ENCODE results near the gene ATP6V1A. TPM values are rescaled to one million over a fixed set of nuclear protein-coding genes. Genes with fewer than 3 reads are reported as not detected.
A peak's percentile ranks its signal among the peaks of the same experiment; 100 is the strongest.

Gene ATP6V1A
- total RNA-seq, 4 donors from 2014 or later, result 21.0 to 23.5 (median 22.8) TPM

GRCh38 chr3:113783463-113783862 is 36.6 kb downstream of the ATP6V1A start:
- Histone ChIP-seq H3K9me3 (no peaks in the 10 kb centered on the region), H3K4me3 (no peak overlapping the region), H3K4me1 (peaks cover 6 to 13% (median 10%) of the 10 kb centered on the region in 4 donors), H3K27ac (replicated peaks in 1 of 4) (peak overlapping the region in 1 of 4 donors; percentile 2), H3K27me3 (no peaks in the 10 kb centered on the region), H3K36me3 (peaks cover 12 to 37% (median 19%) of the 10 kb centered on the region in 4 donors)
- intact Hi-C loops (cut with DNase I), result no loop called here
- no peak for DNase-seq (ENCODE audit: extremely low spot score)
- TF ChIP-seq POLR2A (IDR thresholded peaks at IDR 0.05; ENCODE audit: low read depth), result no peak
- no peak for TF ChIP-seq POLR2AphosphoS5 (IDR thresholded peaks at IDR 0.05)
- no peak for TF ChIP-seq EP300 (IDR thresholded peaks at IDR 0.05)
- TF ChIP-seq CTCF (IDR thresholded peaks at IDR 0.05), result no peak

GRCh38 chr3:113783980-113784379 is 37.1 kb downstream of the ATP6V1A start:
- H3K27me3 ChIP-seq, result no peaks in the 10 kb centered on the region
- H3K4me3 ChIP-seq, result no peak overlapping the region
- H3K27ac ChIP-seq (replicated peaks in 1 of 4), result peak overlapping the region in 1 of 4 donors; percentile 5
- H3K36me3 ChIP-seq, result peaks cover 17 to 42% (median 25%) of the 10 kb centered on the region in 4 donors
- no peak for TF ChIP-seq CTCF (IDR thresholded peaks at IDR 0.05)
- no peak for TF ChIP-seq EP300 (IDR thresholded peaks at IDR 0.05)
- TF ChIP-seq POLR2A (IDR thresholded peaks at IDR 0.05; ENCODE audit: low read depth), result no peak
- no peak for TF ChIP-seq POLR2AphosphoS5 (IDR thresholded peaks at IDR 0.05)
- H3K9me3 ChIP-seq, result no peaks in the 10 kb centered on the region
- intact Hi-C loops (cut with DNase I), result no loop called here
- H3K4me1 ChIP-seq, result peaks cover 6 to 13% (median 10%) of the 10 kb centered on the region in 4 donors
- DNase-seq (ENCODE audit: extremely low spot score), result no peak
- WGBS, result 57% methylated on average over 4 of the region's 4 CpGs

- Histone ChIP-seq H3K27me3 (no peaks in the 10 kb centered on the region), H3K36me3 (peaks cover 22 to 82% (median 62%) of the 10 kb centered on the region in 4 donors), H3K27ac (replicated peaks in 1 of 4) (no peak overlapping the region), H3K4me1 (no peaks in the 10 kb centered on the region), H3K4me3 (no peak overlapping the region), H3K9me3 (no peaks in the 10 kb centered on the region)
- no peak for TF ChIP-seq EP300 (IDR thresholded peaks at IDR 0.05)
- TF ChIP-seq POLR2A (IDR thresholded peaks at IDR 0.05; ENCODE audit: low read depth), result no peak
- TF ChIP-seq POLR2AphosphoS5 (IDR thresholded peaks at IDR 0.05), result no peak
- TF ChIP-seq CTCF (IDR thresholded peaks at IDR 0.05), result no peak
- intact Hi-C loops (cut with DNase I), result no loop called here
- no peak for DNase-seq (ENCODE audit: extremely low spot score)
These were observed 44.5 kb downstream of the ATP6V1A start for GRCh38 chr3:113791381-113791780.

GRCh38 chr3:113794526-113794925 is 47.7 kb downstream of the ATP6V1A start:
- no peak for DNase-seq (ENCODE audit: extremely low spot score)
- intact Hi-C loops (cut with DNase I), result no loop called here
- TF ChIP-seq EP300 (IDR thresholded peaks at IDR 0.05) (no peak), CTCF (IDR thresholded peaks at IDR 0.05) (no peak), POLR2AphosphoS5 (IDR thresholded peaks at IDR 0.05) (no peak), POLR2A (IDR thresholded peaks at IDR 0.05; ENCODE audit: low read depth) (no peak)
- Histone ChIP-seq H3K27ac (replicated peaks in 1 of 4) (no peak overlapping the region), H3K27me3 (no peaks in the 10 kb centered on the region), H3K36me3 (peaks cover 17 to 83% (median 61%) of the 10 kb centered on the region in 4 donors), H3K9me3 (no peaks in the 10 kb centered on the region), H3K4me3 (no peak overlapping the region), H3K4me1 (no peaks in the 10 kb centered on the region)
- 87% methylated on average over 4 of the region's 4 CpGs for WGBS

- no peak overlapping the region for H3K4me3 ChIP-seq
- H3K4me1 ChIP-seq, result no peaks in the 10 kb centered on the region
- H3K36me3 ChIP-seq, result peaks cover 17 to 84% (median 61%) of the 10 kb centered on the region in 4 donors
- H3K27ac ChIP-seq (replicated peaks in 1 of 4), result no peak overlapping the region
- intact Hi-C loops (cut with DNase I), result no loop called here
- no peak for DNase-seq (ENCODE audit: extremely low spot score)
- WGBS, result 85% methylated on average over 4 of the region's 4 CpGs
- TF ChIP-seq CTCF (IDR thresholded peaks at IDR 0.05) (no peak), POLR2AphosphoS5 (IDR thresholded peaks at IDR 0.05) (no peak), EP300 (IDR thresholded peaks at IDR 0.05) (no peak), POLR2A (IDR thresholded peaks at IDR 0.05; ENCODE audit: low read depth) (no peak)
- H3K27me3 ChIP-seq, result no peaks in the 10 kb centered on the region
- H3K9me3 ChIP-seq, result no peaks in the 10 kb centered on the region
These were observed 48.9 kb downstream of the ATP6V1A start for GRCh38 chr3:113795693-113796092.
